HepG2 (cell line): ENCODE measurements around the gene GADD45A. TPM values are rescaled to one million over a fixed set of nuclear protein-coding genes. Genes with fewer than 3 reads are reported as not detected.

Experiments
- ATAC-seq: fragments of 200-7000 bp; cut with Tn5 transposase; 3 replicates; pipeline ENCODE4 v1.9.1; 2020; ENCODE audit warnings: mild to moderate bottlenecking, moderate library complexity
- BruUV-seq: library from RNA; stranded (reverse); fragments of 400-500 nt; replicated peaks from 2 replicates; lab custom pipeline; 2021; lab: Mats Ljungman, UMichigan
- CTCF ChIA-PET: fragments of 300-600 bp; formaldehyde crosslinking; extraction: SDS; loops from one replicate; lab custom pipeline; 2021; ENCODE audit warnings: low total read pairs, inconsistent platforms, low intra/inter-chr PET ratio; lab: Yijun Ruan, JAX
- POLR2A ChIA-PET: fragments of 350-600 bp; sonication (Branson Sonifier 250); formaldehyde crosslinking; loops from one replicate; lab custom pipeline; 2020; ENCODE audit warnings: antibody characterized with exemption, inconsistent platforms; lab: Yijun Ruan, JAX
- DNase-seq: peaks from one replicate; pipeline ENCODE4 v3.0.0-alpha.2; 2015; ENCODE audit warnings: low spot score
- FAIRE-seq: peaks from 3 replicates; lab custom pipeline; 2011; peaks lifted over from hg19 to GRCh38; lab: Jason Lieb, UNC
- H2AFZ ChIP-seq: one replicate; pipeline ENCODE4 v1.6.1; 2011; ENCODE audit warnings: low read length, inconsistent platforms
- H3K27ac ChIP-seq: fragments of 300-600 bp; 3 replicates; pipeline ENCODE4 v1.8.0; 2011; ENCODE audit warnings: mixed run types, mild to moderate bottlenecking, mixed read lengths, low read length, inconsistent platforms; ENCODE audit not compliant: insufficient read depth; ENCODE audit errors: extremely low read length
- H3K27me3 ChIP-seq, 2 experiments: fragments of 200-600 bp in 1 of 2; 2 replicates in 1 of 2; 3 replicates in 1 of 2; pipeline versions ENCODE4 v1.6.0 to v1.8.0; 2011; ENCODE audit warnings: low read length in 2 of 2, mild to moderate bottlenecking in 2 of 2, moderate library complexity in 2 of 2, inconsistent platforms in 1 of 2; ENCODE audit not compliant: insufficient read depth in 2 of 2, control insufficient read depth in 1 of 2
- H3K36me3 ChIP-seq, 2 experiments: fragments of 200-600 bp in 1 of 2; replicated peaks in 1 of 2; 2 replicates in 1 of 2; 3 replicates in 1 of 2; pipeline versions ENCODE4 v1.5.1 to v1.8.0; 2011; ENCODE audit warnings: low read length in 2 of 2, inconsistent platforms in 1 of 2; ENCODE audit not compliant: insufficient read depth in 2 of 2, control insufficient read depth in 1 of 2
- H3K4me1 ChIP-seq: 2 replicates; pipeline ENCODE4 v1.5.1; 2012; ENCODE audit warnings: low read length, inconsistent platforms; ENCODE audit not compliant: insufficient read depth
- H3K4me2 ChIP-seq: 2 replicates; pipeline ENCODE4 v1.6.0; 2011; ENCODE audit warnings: low read depth, low read length, inconsistent platforms
- H3K4me3 ChIP-seq, 3 experiments: fragments of 200-600 bp in 1 of 3; sonication (generic), shearing (Covaris generic) in 1 of 3; replicated peaks in 1 of 3; 2 replicates each; pipeline ENCODE4 v1.5.1; 2011 to 2016; ENCODE audit warnings: low read length in 3 of 3, inconsistent platforms in 2 of 3, low read depth in 2 of 3, mild to moderate bottlenecking in 2 of 3, control low read depth in 1 of 3, mixed read lengths in 1 of 3; ENCODE audit not compliant: insufficient read depth in 1 of 3
- H3K79me2 ChIP-seq: one replicate; pipeline ENCODE4 v1.6.1; 2011; ENCODE audit warnings: low read length, inconsistent platforms; ENCODE audit not compliant: insufficient read depth
- H3K9ac ChIP-seq: 2 replicates; pipeline ENCODE4 v1.6.0; 2011; ENCODE audit warnings: mild to moderate bottlenecking, low read depth, low read length, inconsistent platforms; ENCODE audit not compliant: insufficient read depth
- H3K9me3 ChIP-seq: 2 replicates; pipeline ENCODE4 v1.5.1; 2012; ENCODE audit warnings: mild to moderate bottlenecking, low read length
- H4K20me1 ChIP-seq: 2 replicates; pipeline ENCODE4 v1.6.0; 2011; ENCODE audit warnings: inconsistent platforms, mild to moderate bottlenecking, low read length, moderate library complexity; ENCODE audit not compliant: insufficient read depth
- EP300 ChIP-seq, 3 experiments: sonication (generic) in 1 of 3; formaldehyde crosslinking in 1 of 3; IDR thresholded peaks; 2 replicates each; pipeline versions ENCODE4 v1.5.1 to v1.6.1; 2011 to 2020; ENCODE audit warnings: low read depth in 2 of 3, low read length in 2 of 3, borderline replicate concordance in 1 of 3, improper control_type of control experiment in 1 of 3, mild to moderate bottlenecking in 1 of 3, missing genetic modification reagents in 1 of 3, moderate library complexity in 1 of 3
- FOXA3 ChIP-seq: IDR thresholded peaks from 2 replicates; pipeline ENCODE4 v1.6.1; 2016; ENCODE audit warnings: missing genetic modification reagents, missing compliant biosample characterization
- MTF2 ChIP-seq: sonication (generic); formaldehyde crosslinking; IDR thresholded peaks from 2 replicates; pipeline ENCODE4 v1.5.0; 2020; ENCODE audit warnings: missing genetic modification reagents, borderline replicate concordance
- RAD21 ChIP-seq: fragments of 450-650 bp; formaldehyde crosslinking; IDR thresholded peaks from 2 replicates; pipeline ENCODE4 v1.5.0; 2020; ENCODE audit warnings: mild to moderate bottlenecking
- RBAK ChIP-seq: sonication (generic); formaldehyde crosslinking; IDR thresholded peaks from 2 replicates; pipeline ENCODE4 v1.5.1; 2020; ENCODE audit warnings: mild to moderate bottlenecking, missing genetic modification reagents
- ZNF235 ChIP-seq: sonication (generic); formaldehyde crosslinking; IDR thresholded peaks from 2 replicates; pipeline ENCODE4 v1.8.1; 2023; ENCODE audit warnings: mild to moderate bottlenecking, missing genetic modification reagents, borderline replicate concordance
- ZNF331 ChIP-seq: sonication (generic); formaldehyde crosslinking; IDR thresholded peaks from 2 replicates; pipeline ENCODE4 v1.4.0; 2020; ENCODE audit warnings: missing genetic modification reagents
- ZNF607 ChIP-seq: sonication (generic); formaldehyde crosslinking; IDR thresholded peaks from 2 replicates; pipeline ENCODE4 v1.5.1; 2020; ENCODE audit warnings: missing genetic modification reagents, mild to moderate bottlenecking, borderline replicate concordance
- ZSCAN9 ChIP-seq: IDR thresholded peaks from 2 replicates; pipeline ENCODE4 v1.6.1; 2016; ENCODE audit warnings: borderline replicate concordance
- WGBS: methylation state at CpG from one replicate; pipeline ENCODE4 v1.1.6; 2017; ENCODE audit warnings: low lambda C conversion rate; 5-methylcytosine and 5-hydroxymethylcytosine counted together
- in situ Hi-C: cut with HindIII; loops from 2 replicates; pipeline ENCODE4 v1.10.0; 2017; ENCODE audit warnings: low pct_unique_long_range_greater_than_20kb; ENCODE audit not compliant: extremely low pct_ligation_motif_present
- intact Hi-C: fragments of 100-400 bp; cut with micrococcal nuclease; formaldehyde crosslinking; loops from one replicate; pipeline ENCODE4 v1.10.0; 2022; ENCODE audit not compliant: unreplicated experiment
- polyA plus RNA-seq, 8 experiments: library from polyadenylated mRNA; depleted of rRNA in 3 of 8; stranded (reverse) in 7 of 8; unstranded in 1 of 8; fragments of >200 nt; fragmentation: Illumina TruSeq in 4 of 8; extraction: Trizol in 4 of 8; gene quantifications; 2 replicates each; pipeline versions ENCODE4 v1.2.1 to v1.2.3, GENCODE V29; 2011 to 2016; ENCODE audit warnings: low read depth in 4 of 8, missing spikeins in 1 of 8, mixed read lengths in 1 of 8; ENCODE audit not compliant: insufficient read depth in 1 of 8
- total RNA-seq, 5 experiments: library from RNA; depleted of rRNA; stranded (reverse); fragments of >200 nt; fragmentation: Illumina TruSeq; extraction: Trizol; gene quantifications; 2 replicates each; pipeline ENCODE4 v1.2.3, GENCODE V29; 2016; ENCODE audit warnings: low read depth in 1 of 5
- TF ChIP-seq, protein P1 (sequence below): sonication (generic); formaldehyde crosslinking; IDR thresholded peaks from 2 replicates; pipeline ENCODE4 v1.4.0; 2020; ENCODE audit warnings: low read depth, missing genetic modification reagents
- TF ChIP-seq, protein P2 (sequence below): sonication (generic); formaldehyde crosslinking; conservative IDR thresholded peaks from 2 replicates; pipeline ENCODE4 v1.4.0; 2020; ENCODE audit warnings: mild to moderate bottlenecking, missing genetic modification reagents, moderate library complexity
- TF ChIP-seq, protein P3 (sequence below): sonication (generic); formaldehyde crosslinking; IDR thresholded peaks from 2 replicates; pipeline ENCODE4 v1.9.0; 2021; ENCODE audit warnings: missing genetic modification reagents, mild to moderate bottlenecking, borderline replicate concordance

The GADD45A gene
- total and polyA plus RNA-seq, 2 of the 13 experiments (the other 11 are each of a cell fraction or from before 2014, with no cell fraction given), result 33.2 to 46.2 TPM

DNA sequence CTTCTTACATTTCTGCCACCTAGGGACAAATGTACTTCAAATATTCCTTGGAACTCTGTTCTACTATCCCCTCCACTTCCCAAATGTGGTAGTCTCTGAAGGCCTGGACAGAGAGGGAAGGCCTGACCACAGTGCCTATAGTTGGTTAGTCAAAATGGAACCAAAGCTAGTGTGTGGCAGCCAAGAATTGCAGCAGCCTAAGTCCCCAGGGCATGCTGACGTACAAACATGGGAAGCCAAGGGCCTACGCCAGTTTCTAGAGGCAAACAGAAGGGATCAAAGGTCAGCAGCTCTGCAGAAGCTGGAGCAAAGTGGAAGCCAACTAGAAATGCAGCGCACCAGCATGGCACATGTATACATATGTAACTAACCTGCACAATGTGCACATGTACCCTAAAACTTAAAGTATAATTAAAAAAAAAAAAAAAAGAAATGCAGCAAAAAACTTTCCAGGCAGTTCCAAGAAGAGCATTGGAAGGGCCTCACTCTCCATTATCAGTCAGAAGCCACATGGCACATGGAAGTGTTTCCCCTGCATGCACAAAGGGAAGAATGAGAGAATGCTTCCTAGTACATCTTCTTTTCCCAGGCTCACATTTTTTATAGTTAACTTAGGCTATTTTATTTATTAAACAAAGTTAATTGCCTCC lies 39.4 kb upstream of the GADD45A start:
- H3K4me1 ChIP-seq, result peaks cover 49% of the 10 kb centered on the region
- peak overlapping the region; percentile 0 for H3K27ac ChIP-seq
- CTCF ChIA-PET, result no interaction called here
- H3K9me3 ChIP-seq, result no peaks in the 10 kb centered on the region
- FAIRE-seq, result peak; percentile 83
- no peaks in the 10 kb centered on the region for H3K27me3 ChIP-seq
- peak; percentile 91 for ATAC-seq
- in situ Hi-C loops (no loop called here), intact Hi-C loops (loop anchor here (5.0 kb wide), 2 partner anchors 37 to 108 kb away; no protein-coding TSS in a partner anchor)
- BruUV-seq, result no TSS peak
- no peaks in the 10 kb centered on the region for H4K20me1 ChIP-seq
- no peak overlapping the region for H3K9ac ChIP-seq
- H3K4me3 ChIP-seq, result peak overlapping the region in 1 of 3 experiments; percentile 29; a peak in 1 of 6 replicates
- H3K36me3 ChIP-seq, result no peaks in the 10 kb centered on the region
- no peaks in the 10 kb centered on the region for H3K79me2 ChIP-seq
- peak; percentile 83 for DNase-seq
- POLR2A ChIA-PET, result interaction anchor here (1.1 to 3.6 kb wide), 3 partner anchors 40 to 111 kb away, joined by 3 to 28 read pairs (median 3); partner anchors contain the start of gene GADD45A
- H2AFZ ChIP-seq, result no peak overlapping the region
- peak overlapping the region; percentile 55 for H3K4me2 ChIP-seq
- 0% methylated on average over 3 of the region's 3 CpGs for WGBS
- no peak for TF ChIP-seq RAD21
- TF ChIP-seq ZSCAN9 (CRISPR knock-in tag), result no peak
- TF ChIP-seq, protein P1, sequence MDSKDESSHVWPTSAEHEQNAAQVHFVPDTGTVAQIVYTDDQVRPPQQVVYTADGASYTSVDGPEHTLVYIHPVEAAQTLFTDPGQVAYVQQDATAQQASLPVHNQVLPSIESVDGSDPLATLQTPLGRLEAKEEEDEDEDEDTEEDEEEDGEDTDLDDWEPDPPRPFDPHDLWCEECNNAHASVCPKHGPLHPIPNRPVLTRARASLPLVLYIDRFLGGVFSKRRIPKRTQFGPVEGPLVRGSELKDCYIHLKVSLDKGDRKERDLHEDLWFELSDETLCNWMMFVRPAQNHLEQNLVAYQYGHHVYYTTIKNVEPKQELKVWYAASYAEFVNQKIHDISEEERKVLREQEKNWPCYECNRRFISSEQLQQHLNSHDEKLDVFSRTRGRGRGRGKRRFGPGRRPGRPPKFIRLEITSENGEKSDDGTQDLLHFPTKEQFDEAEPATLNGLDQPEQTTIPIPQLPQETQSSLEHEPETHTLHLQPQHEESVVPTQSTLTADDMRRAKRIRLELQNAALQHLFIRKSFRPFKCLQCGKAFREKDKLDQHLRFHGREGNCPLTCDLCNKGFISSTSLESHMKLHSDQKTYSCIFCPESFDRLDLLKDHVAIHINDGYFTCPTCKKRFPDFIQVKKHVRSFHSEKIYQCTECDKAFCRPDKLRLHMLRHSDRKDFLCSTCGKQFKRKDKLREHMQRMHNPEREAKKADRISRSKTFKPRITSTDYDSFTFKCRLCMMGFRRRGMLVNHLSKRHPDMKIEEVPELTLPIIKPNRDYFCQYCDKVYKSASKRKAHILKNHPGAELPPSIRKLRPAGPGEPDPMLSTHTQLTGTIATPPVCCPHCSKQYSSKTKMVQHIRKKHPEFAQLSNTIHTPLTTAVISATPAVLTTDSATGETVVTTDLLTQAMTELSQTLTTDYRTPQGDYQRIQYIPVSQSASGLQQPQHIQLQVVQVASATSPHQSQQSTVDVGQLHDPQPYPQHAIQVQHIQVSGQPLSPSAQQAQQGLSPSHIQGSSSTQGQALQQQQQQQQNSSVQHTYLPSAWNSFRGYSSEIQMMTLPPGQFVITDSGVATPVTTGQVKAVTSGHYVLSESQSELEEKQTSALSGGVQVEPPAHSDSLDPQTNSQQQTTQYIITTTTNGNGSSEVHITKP (CRISPR knock-in tag), result no peak
- TF ChIP-seq ZNF331, result 0 out of 2 replicates have a peak, but pooled peaks have one; percentile 49
- TF ChIP-seq, protein P2, sequence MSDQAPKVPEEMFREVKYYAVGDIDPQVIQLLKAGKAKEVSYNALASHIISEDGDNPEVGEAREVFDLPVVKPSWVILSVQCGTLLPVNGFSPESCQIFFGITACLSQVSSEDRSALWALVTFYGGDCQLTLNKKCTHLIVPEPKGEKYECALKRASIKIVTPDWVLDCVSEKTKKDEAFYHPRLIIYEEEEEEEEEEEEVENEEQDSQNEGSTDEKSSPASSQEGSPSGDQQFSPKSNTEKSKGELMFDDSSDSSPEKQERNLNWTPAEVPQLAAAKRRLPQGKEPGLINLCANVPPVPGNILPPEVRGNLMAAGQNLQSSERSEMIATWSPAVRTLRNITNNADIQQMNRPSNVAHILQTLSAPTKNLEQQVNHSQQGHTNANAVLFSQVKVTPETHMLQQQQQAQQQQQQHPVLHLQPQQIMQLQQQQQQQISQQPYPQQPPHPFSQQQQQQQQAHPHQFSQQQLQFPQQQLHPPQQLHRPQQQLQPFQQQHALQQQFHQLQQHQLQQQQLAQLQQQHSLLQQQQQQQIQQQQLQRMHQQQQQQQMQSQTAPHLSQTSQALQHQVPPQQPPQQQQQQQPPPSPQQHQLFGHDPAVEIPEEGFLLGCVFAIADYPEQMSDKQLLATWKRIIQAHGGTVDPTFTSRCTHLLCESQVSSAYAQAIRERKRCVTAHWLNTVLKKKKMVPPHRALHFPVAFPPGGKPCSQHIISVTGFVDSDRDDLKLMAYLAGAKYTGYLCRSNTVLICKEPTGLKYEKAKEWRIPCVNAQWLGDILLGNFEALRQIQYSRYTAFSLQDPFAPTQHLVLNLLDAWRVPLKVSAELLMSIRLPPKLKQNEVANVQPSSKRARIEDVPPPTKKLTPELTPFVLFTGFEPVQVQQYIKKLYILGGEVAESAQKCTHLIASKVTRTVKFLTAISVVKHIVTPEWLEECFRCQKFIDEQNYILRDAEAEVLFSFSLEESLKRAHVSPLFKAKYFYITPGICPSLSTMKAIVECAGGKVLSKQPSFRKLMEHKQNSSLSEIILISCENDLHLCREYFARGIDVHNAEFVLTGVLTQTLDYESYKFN (CRISPR knock-in tag), result peak; percentile 53; the same call in 1 of the 2 replicates
- no peak for TF ChIP-seq ZNF607 (CRISPR knock-in tag)
- TF ChIP-seq FOXA3 (CRISPR knock-in tag), result peak; percentile 62
- TF ChIP-seq, protein P3, sequence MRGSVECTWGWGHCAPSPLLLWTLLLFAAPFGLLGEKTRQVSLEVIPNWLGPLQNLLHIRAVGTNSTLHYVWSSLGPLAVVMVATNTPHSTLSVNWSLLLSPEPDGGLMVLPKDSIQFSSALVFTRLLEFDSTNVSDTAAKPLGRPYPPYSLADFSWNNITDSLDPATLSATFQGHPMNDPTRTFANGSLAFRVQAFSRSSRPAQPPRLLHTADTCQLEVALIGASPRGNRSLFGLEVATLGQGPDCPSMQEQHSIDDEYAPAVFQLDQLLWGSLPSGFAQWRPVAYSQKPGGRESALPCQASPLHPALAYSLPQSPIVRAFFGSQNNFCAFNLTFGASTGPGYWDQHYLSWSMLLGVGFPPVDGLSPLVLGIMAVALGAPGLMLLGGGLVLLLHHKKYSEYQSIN, result no peak
- TF ChIP-seq EP300 (IDR thresholded peaks at IDR 0.05; ENCODE audit: low read depth in 2 of 2, low read length in 2 of 2), result no peak
- TF ChIP-seq EP300 (CRISPR knock-in tag; IDR thresholded peaks at IDR 0.05; ENCODE audit: borderline replicate concordance), result no peak
- TF ChIP-seq ZNF235 (CRISPR knock-in tag), result no peak
- TF ChIP-seq RBAK, result no peak
- no peak for TF ChIP-seq MTF2
